DOHH2 (cell line): ENCODE measurements around the gene PLA2G1B.

ENCODE experiments used
- H3F3A ChIP-seq: fragments of 200-600 bp; sonication (generic), shearing (Covaris generic); 2 replicates; pipeline ENCODE4 v1.6.0; 2016; ENCODE audit warnings: antibody characterized with exemption, mild to moderate bottlenecking; ENCODE audit not compliant: control insufficient read depth, insufficient read depth
- H3K27ac ChIP-seq: fragments of 200-600 bp; sonication (generic); 2 replicates; pipeline ENCODE4 v1.5.1; 2014; ENCODE audit warnings: low read depth, mild to moderate bottlenecking, low read length, moderate library complexity
- H3K27me3 ChIP-seq: fragments of 200-600 bp; sonication (generic); 2 replicates; pipeline ENCODE4 v1.6.1; 2014; ENCODE audit warnings: mild to moderate bottlenecking, low read length, mixed read lengths; ENCODE audit not compliant: control insufficient read depth
- H3K36me3 ChIP-seq: fragments of 200-600 bp; sonication (generic); 2 replicates; pipeline ENCODE4 v1.6.1; 2014; ENCODE audit warnings: mild to moderate bottlenecking, low read length, moderate library complexity, mixed read lengths; ENCODE audit not compliant: control insufficient read depth
- H3K4me1 ChIP-seq: fragments of 200-600 bp; sonication (generic); 2 replicates; pipeline ENCODE4 v1.6.1; 2014; ENCODE audit warnings: mild to moderate bottlenecking, low read length, mixed read lengths; ENCODE audit not compliant: control insufficient read depth
- H3K4me2 ChIP-seq: fragments of 200-600 bp; sonication (generic); 2 replicates; pipeline ENCODE4 v1.6.0; 2014; ENCODE audit warnings: mild to moderate bottlenecking, low read length, moderate library complexity
- H3K4me3 ChIP-seq: fragments of 200-600 bp; sonication (generic); 2 replicates; pipeline ENCODE4 v1.5.1; 2014; ENCODE audit warnings: mild to moderate bottlenecking, low read length, mixed read lengths
- H3K79me2 ChIP-seq: fragments of 200-600 bp; sonication (generic); 2 replicates; pipeline ENCODE4 v1.6.1; 2014; ENCODE audit warnings: mild to moderate bottlenecking, low read length, mixed read lengths; ENCODE audit not compliant: control insufficient read depth
- H3K9me2 ChIP-seq: fragments of 200-600 bp; sonication (generic); replicated peaks from 2 replicates; pipeline ENCODE4 v1.6.1; 2014; ENCODE audit warnings: mild to moderate bottlenecking, low read length, mixed read lengths; ENCODE audit not compliant: control insufficient read depth
- H3K9me3 ChIP-seq: fragments of 200-600 bp; sonication (generic); 2 replicates; pipeline ENCODE4 v1.6.1; 2014; ENCODE audit warnings: antibody characterized with exemption, low read length, mixed read lengths; ENCODE audit not compliant: control insufficient read depth, insufficient read depth
- H4K20me1 ChIP-seq: fragments of 200-600 bp; sonication (generic); 2 replicates; pipeline ENCODE4 v1.6.0; 2014; ENCODE audit warnings: low read depth, mild to moderate bottlenecking, antibody characterized with exemption, low read length, moderate library complexity; ENCODE audit not compliant: control insufficient read depth, insufficient read depth
- CTCF ChIP-seq: fragments of 200-600 bp; sonication (generic); IDR thresholded peaks from one replicate; pipeline ENCODE4 v1.5.1; 2014; ENCODE audit warnings: antibody characterized with exemption, mild to moderate bottlenecking, low read depth, low read length; ENCODE audit not compliant: poor library complexity, severe bottlenecking
- EZH2phosphoT487 ChIP-seq: fragments of 200-600 bp; sonication (generic); IDR thresholded peaks from 2 replicates; pipeline ENCODE4 v1.6.1; 2017; ENCODE audit warnings: borderline replicate concordance, mild to moderate bottlenecking, antibody characterized with exemption, low read length, moderate library complexity, mixed read lengths

PLA2G1B gene

DNA sequence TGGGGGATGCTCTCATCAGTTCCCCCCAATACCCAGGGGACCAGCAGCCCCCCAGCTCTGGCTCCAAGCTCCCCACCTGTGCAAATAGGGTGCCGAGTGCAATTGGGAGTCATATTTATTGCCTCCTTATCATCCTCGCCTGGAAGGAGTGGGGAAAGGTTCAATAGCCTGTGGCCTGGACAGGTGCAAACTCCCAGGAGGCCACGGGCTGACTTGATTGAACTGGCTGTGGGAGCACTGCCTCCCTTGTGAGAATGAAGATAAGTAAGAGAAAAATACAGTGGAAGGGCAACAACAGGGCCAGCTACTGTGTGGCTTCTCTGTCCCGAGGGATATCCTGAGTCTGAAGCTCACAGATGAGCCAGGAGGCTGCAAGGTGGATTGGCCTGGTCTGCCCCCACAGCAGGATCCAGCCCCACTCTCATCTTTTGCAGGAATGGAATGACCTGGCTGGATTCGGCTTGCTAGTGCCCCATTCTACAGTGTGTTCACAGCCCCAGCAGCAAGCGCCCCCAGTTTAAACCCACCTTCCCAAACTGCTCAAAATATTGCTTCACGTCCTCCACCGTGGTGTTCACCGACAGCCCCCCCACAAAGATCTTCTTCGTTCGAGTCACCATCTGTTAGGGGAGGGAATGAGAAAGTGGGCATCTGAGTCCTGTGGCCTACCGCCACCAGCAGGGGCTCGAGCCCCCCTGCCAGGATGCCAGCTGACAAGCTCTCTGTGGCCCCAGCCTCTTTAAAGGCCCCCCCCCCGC lies 35.1 kb upstream of the PLA2G1B start:
- TF ChIP-seq CTCF (no peak), EZH2phosphoT487 (no peak)
- Histone ChIP-seq H3K4me2 (no peak overlapping the region), H3F3A (no peaks in the 10 kb centered on the region), H3K36me3 (no peaks in the 10 kb centered on the region), H3K27me3 (peaks cover 18% of the 10 kb centered on the region), H3K4me1 (no peaks in the 10 kb centered on the region), H3K27ac (no peak overlapping the region), H3K9me3 (no peaks in the 10 kb centered on the region), H3K9me2 (no peaks in the 10 kb centered on the region), H4K20me1 (no peaks in the 10 kb centered on the region), H3K79me2 (no peaks in the 10 kb centered on the region), H3K4me3 (no peak overlapping the region)

- Histone ChIP-seq H3K27ac (no peak overlapping the region), H3K4me1 (no peaks in the 10 kb centered on the region), H4K20me1 (no peaks in the 10 kb centered on the region), H3K36me3 (no peaks in the 10 kb centered on the region), H3K9me2 (no peaks in the 10 kb centered on the region), H3K27me3 (peaks cover 12% of the 10 kb centered on the region; the same call in 1 of the 2 replicates), H3K9me3 (no peaks in the 10 kb centered on the region), H3K79me2 (no peaks in the 10 kb centered on the region), H3K4me3 (no peak overlapping the region), H3F3A (no peaks in the 10 kb centered on the region), H3K4me2 (no peak overlapping the region)
- TF ChIP-seq EZH2phosphoT487, result no peak
- TF ChIP-seq CTCF, result no peak
Measured at GRCh38 chr12:120361506-120362208, 34.1 kb upstream of the PLA2G1B start.

DNA sequence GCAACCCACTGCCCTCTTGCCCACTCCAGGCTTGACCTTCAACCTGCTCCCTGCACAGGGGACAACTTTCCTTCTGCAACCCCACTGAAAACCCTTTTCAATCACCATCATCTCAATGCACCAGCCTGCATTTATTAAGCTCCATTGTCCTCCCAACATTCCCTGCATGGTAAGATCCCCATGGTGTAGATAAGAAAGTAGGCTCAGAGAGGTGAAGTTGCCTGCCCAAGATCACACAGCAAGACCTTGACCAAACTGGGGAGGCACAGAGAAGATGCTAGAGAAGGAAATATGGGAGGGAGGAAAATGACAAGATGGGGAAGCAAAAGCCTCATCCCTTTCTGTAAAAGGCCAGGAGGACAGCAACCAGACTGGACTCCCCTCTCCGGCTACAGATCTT lies 31.5 kb upstream of the PLA2G1B start:
- no peak overlapping the region for H3K4me2 ChIP-seq
- no peaks in the 10 kb centered on the region for H3K9me2 ChIP-seq
- H4K20me1 ChIP-seq, result no peaks in the 10 kb centered on the region
- no peak overlapping the region for H3K4me3 ChIP-seq
- peaks cover 5% of the 10 kb centered on the region; the same call in 1 of the 2 replicates for H3K27me3 ChIP-seq
- H3K27ac ChIP-seq, result no peak overlapping the region
- TF ChIP-seq CTCF (no peak), EZH2phosphoT487 (no peak)
- no peaks in the 10 kb centered on the region for H3K4me1 ChIP-seq
- H3K9me3 ChIP-seq, result no peaks in the 10 kb centered on the region
- H3F3A ChIP-seq, result no peaks in the 10 kb centered on the region
- no peaks in the 10 kb centered on the region for H3K79me2 ChIP-seq
- H3K36me3 ChIP-seq, result no peaks in the 10 kb centered on the region
